Measurements from ENCODE around the gene PDP2. TPM values are rescaled to one million over a fixed set of nuclear protein-coding genes. Genes with fewer than 3 reads are reported as not detected.

The PDP2 gene, protein sequence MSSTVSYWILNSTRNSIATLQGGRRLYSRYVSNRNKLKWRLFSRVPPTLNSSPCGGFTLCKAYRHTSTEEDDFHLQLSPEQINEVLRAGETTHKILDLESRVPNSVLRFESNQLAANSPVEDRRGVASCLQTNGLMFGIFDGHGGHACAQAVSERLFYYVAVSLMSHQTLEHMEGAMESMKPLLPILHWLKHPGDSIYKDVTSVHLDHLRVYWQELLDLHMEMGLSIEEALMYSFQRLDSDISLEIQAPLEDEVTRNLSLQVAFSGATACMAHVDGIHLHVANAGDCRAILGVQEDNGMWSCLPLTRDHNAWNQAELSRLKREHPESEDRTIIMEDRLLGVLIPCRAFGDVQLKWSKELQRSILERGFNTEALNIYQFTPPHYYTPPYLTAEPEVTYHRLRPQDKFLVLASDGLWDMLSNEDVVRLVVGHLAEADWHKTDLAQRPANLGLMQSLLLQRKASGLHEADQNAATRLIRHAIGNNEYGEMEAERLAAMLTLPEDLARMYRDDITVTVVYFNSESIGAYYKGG
- total RNA-seq: 8.5 to 9.2 TPM (median 9.0 TPM) in 3 replicates
- long read RNA-seq, full-length matches to known transcripts: 1 of 4 reads
- long read RNA-seq, partial matches to known transcripts: 0 of 4 reads
- long read RNA-seq, other reads (novel, unspliced or antisense): 3 of 4 reads

- Mint-ChIP-seq H3K27ac (ENCODE audit: unreplicated experiment) (peak within 1 kb of the TSS; percentile 88), H3K27me3 (ENCODE audit: low read depth) (no peaks in the 10 kb centered on the region), H3K4me3 (ENCODE audit: unreplicated experiment) (peak within 1 kb of the TSS; percentile 97), H3K9me3 (ENCODE audit: low read depth) (no peaks in the 10 kb centered on the region), H3K4me1 (ENCODE audit: low read depth) (peaks cover 23% of the 10 kb centered on the region), H3K36me3 (ENCODE audit: low read depth) (peaks cover 6% of the 10 kb centered on the region)
- peak; percentile 97 for DNase-seq (ENCODE audit: low spot score)
- TF ChIP-seq, protein P1, sequence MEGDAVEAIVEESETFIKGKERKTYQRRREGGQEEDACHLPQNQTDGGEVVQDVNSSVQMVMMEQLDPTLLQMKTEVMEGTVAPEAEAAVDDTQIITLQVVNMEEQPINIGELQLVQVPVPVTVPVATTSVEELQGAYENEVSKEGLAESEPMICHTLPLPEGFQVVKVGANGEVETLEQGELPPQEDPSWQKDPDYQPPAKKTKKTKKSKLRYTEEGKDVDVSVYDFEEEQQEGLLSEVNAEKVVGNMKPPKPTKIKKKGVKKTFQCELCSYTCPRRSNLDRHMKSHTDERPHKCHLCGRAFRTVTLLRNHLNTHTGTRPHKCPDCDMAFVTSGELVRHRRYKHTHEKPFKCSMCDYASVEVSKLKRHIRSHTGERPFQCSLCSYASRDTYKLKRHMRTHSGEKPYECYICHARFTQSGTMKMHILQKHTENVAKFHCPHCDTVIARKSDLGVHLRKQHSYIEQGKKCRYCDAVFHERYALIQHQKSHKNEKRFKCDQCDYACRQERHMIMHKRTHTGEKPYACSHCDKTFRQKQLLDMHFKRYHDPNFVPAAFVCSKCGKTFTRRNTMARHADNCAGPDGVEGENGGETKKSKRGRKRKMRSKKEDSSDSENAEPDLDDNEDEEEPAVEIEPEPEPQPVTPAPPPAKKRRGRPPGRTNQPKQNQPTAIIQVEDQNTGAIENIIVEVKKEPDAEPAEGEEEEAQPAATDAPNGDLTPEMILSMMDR (IDR thresholded peaks at IDR 0.05): no peak
Measured at GRCh38 chr16:66880288-66881013, at the start of gene PDP2. PDP2 (plus strand) TSS chr16:66880515; CDS start chr16:66884285, 3,770 bp downstream.

DNA sequence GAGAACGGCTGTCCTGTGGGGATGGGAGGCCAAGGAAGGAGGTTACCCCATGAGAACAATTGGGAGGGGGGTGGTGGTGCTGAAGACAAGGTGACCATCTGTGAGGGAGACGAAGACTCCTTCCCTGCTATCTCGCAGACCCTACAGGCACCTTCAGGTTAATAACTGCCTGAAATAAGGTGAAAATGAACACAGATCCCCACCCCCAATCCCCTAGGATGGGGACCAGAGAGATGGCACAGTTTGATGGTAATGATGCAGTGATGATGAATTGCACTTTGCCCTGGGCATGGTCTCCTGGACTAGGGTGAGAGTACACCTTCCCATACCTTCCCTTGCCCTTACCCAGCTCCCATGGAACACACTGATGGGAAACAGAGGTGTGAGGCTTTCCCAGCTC, 48.1 kb upstream of the PDP2 start:
- Mint-ChIP-seq H3K4me3 (ENCODE audit: unreplicated experiment) (no peak overlapping the region), H3K36me3 (ENCODE audit: low read depth) (peaks cover 3% of the 10 kb centered on the region)

DNA sequence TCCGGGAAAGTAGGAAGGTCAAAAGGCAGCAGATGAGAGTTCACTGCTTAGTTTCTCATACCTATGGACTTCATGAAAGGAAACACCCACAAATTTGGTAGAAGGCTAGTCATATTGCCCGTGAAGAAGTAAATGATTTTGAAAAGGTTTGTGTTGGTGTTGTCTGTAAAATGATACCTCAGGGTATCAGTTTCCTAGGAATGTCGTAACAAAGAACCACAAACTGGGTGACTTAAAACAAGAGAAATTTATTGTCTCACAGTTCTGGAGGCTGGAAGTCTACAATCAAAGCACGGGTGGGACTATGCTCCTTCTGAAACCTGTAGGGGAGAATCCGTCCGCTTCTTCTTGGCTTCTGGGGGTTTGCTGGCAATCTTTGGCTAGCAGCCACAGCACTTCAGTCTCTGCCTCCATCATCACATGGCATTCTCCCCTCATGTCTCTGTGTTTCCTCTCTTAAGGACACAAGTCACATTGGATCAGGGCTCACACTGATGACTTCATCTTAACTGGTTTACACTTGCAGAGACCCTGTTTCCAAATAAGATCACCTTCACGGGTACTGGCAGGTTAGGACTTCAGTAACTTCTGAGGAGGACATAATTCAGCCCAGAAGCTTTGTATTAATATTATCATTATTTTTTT, 47.5 kb upstream of the PDP2 start:
- H3K27ac Mint-ChIP-seq (ENCODE audit: unreplicated experiment): no peak overlapping the region
- no peaks in the 10 kb centered on the region for H3K9me3 Mint-ChIP-seq (ENCODE audit: low read depth)
- H3K4me3 Mint-ChIP-seq (ENCODE audit: unreplicated experiment): no peak overlapping the region
- H3K4me1 Mint-ChIP-seq (ENCODE audit: low read depth): peaks cover 11% of the 10 kb centered on the region
- H3K27me3 Mint-ChIP-seq (ENCODE audit: low read depth): peaks cover 7% of the 10 kb centered on the region
- H3K36me3 Mint-ChIP-seq (ENCODE audit: low read depth): peaks cover under 1% of the 10 kb centered on the region
- TF ChIP-seq, protein P1 (IDR thresholded peaks at IDR 0.05): no peak
- DNase-seq (ENCODE audit: low spot score): no peak

More for the DNA sequence above, 48.1 kb upstream of the PDP2 start:
- no peaks in the 10 kb centered on the region for H3K9me3 Mint-ChIP-seq (ENCODE audit: low read depth)
- H3K27me3 Mint-ChIP-seq (ENCODE audit: low read depth): peaks cover 5% of the 10 kb centered on the region
- TF ChIP-seq, protein P1 (IDR thresholded peaks at IDR 0.05): no peak
- H3K4me1 Mint-ChIP-seq (ENCODE audit: low read depth): peaks cover 13% of the 10 kb centered on the region
- H3K27ac Mint-ChIP-seq (ENCODE audit: unreplicated experiment): no peak overlapping the region
- DNase-seq (ENCODE audit: low spot score): no peak

DNA sequence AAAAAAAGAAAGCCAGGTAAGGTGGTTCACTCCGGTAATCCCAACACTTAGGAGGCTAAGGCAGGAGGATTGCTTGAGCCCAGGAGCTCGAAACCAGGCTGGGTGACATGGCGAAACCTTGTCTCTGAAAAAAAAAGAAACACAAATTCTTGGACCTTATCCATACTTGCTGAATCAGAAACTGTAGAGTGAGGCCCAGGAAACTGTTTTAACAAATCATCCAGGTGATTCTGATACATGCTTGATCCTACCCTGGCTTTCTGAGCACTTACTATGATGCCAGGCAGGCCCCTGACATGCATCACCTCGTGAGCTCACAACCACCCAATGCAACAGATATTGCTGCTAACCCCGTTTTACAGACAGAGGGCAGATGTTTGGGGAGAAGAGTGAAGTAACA, 45.6 kb upstream of the PDP2 start:
- H3K36me3 Mint-ChIP-seq (ENCODE audit: low read depth): peaks cover 8% of the 10 kb centered on the region
- DNase-seq (ENCODE audit: low spot score): no peak
- H3K9me3 Mint-ChIP-seq (ENCODE audit: low read depth): peaks cover 9% of the 10 kb centered on the region
- H3K27ac Mint-ChIP-seq (ENCODE audit: unreplicated experiment): no peak overlapping the region
- H3K4me3 Mint-ChIP-seq (ENCODE audit: unreplicated experiment): no peak overlapping the region
- peaks cover 1% of the 10 kb centered on the region for H3K4me1 Mint-ChIP-seq (ENCODE audit: low read depth)
- TF ChIP-seq, protein P1 (IDR thresholded peaks at IDR 0.05): no peak
- peaks cover 22% of the 10 kb centered on the region for H3K27me3 Mint-ChIP-seq (ENCODE audit: low read depth)
